Measurements from ENCODE around the gene LRRC28.

The LRRC28 gene

GRCh38 chr15:99210334-99210733 is 40.9 kb upstream of the LRRC28 start:
- Histone ChIP-seq H3K9ac (ENCODE audit: low read length) (no peak overlapping the region), H3K27ac (ENCODE audit: low read depth, low read length) (no peak overlapping the region), H2AFZ (ENCODE audit: insufficient read depth, low read length, poor library complexity) (no peak overlapping the region), H3K4me2 (ENCODE audit: low read length) (no peak overlapping the region), H3K14ac (ENCODE audit: low read length) (no peak overlapping the region), H4K91ac (ENCODE audit: low read depth, low read length) (no peak overlapping the region), H3K79me1 (ENCODE audit: low read length) (no peaks in the 10 kb centered on the region), H2AK5ac (ENCODE audit: low read length) (no peak overlapping the region), H2BK120ac (ENCODE audit: insufficient read depth, low read length, poor library complexity) (no peak overlapping the region), H3K4ac (ENCODE audit: low read depth, low read length) (no peak overlapping the region), H2BK5ac (ENCODE audit: low read depth, low read length, poor library complexity) (no peak overlapping the region), H3K9me3 (ENCODE audit: insufficient read depth, low read depth, low read length) (no peaks in the 10 kb centered on the region), H2BK12ac (ENCODE audit: low read length) (no peak overlapping the region), H3K18ac (ENCODE audit: low read length) (no peak overlapping the region), H3K4me3 (ENCODE audit: low read depth, low read length) (no peak overlapping the region), H4K8ac (ENCODE audit: low read depth, low read length) (no peak overlapping the region), H3K36me3 (ENCODE audit: control insufficient read depth in 1 of 2, insufficient read depth in 2 of 2, low read length in 2 of 2) (peaks cover 2 to 3% of the 10 kb centered on the region in 2 experiments), H4K12ac (ENCODE audit: low read depth, low read length) (no peak overlapping the region), H3K4me1 (ENCODE audit: control insufficient read depth in 1 of 2, insufficient read depth in 2 of 2, low read length in 2 of 2) (peaks cover 0 to 3% of the 10 kb centered on the region in 2 experiments), H3K79me2 (ENCODE audit: control insufficient read depth, insufficient read depth, low read length, poor library complexity) (no peaks in the 10 kb centered on the region), H3K27me3 (ENCODE audit: insufficient read depth, low read length) (no peaks in the 10 kb centered on the region), H3K23ac (ENCODE audit: low read length) (no peak overlapping the region)
- no peak for DNase-seq

GRCh38 chr15:99211926-99212325 is 39.4 kb upstream of the LRRC28 start:
- H4K12ac ChIP-seq (ENCODE audit: low read depth, low read length) = no peak overlapping the region
- H3K4me2 ChIP-seq (ENCODE audit: low read length) = no peak overlapping the region
- H3K36me3 ChIP-seq (ENCODE audit: control insufficient read depth in 1 of 2, insufficient read depth in 2 of 2, low read length in 2 of 2) = peaks cover 6 to 8% of the 10 kb centered on the region in 2 experiments
- no peak overlapping the region for H3K9ac ChIP-seq (ENCODE audit: low read length)
- H3K23ac ChIP-seq (ENCODE audit: low read length) = no peak overlapping the region
- H3K9me3 ChIP-seq (ENCODE audit: insufficient read depth, low read depth, low read length) = no peaks in the 10 kb centered on the region
- no peaks in the 10 kb centered on the region for H3K27me3 ChIP-seq (ENCODE audit: insufficient read depth, low read length)
- H3K4ac ChIP-seq (ENCODE audit: low read depth, low read length) = no peak overlapping the region
- H4K8ac ChIP-seq (ENCODE audit: low read depth, low read length) = no peak overlapping the region
- H2AK5ac ChIP-seq (ENCODE audit: low read length) = no peak overlapping the region
- H3K4me1 ChIP-seq (ENCODE audit: control insufficient read depth in 1 of 2, insufficient read depth in 2 of 2, low read length in 2 of 2) = peaks cover 0 to 3% of the 10 kb centered on the region in 2 experiments
- H3K4me3 ChIP-seq (ENCODE audit: low read depth, low read length) = no peak overlapping the region
- no peaks in the 10 kb centered on the region for H3K79me1 ChIP-seq (ENCODE audit: low read length)
- H3K79me2 ChIP-seq (ENCODE audit: control insufficient read depth, insufficient read depth, low read length, poor library complexity) = no peaks in the 10 kb centered on the region
- whole genome bisulfite sequencing (ENCODE audit: extremely low coverage, insufficient coverage, insufficient read length) = no CpG with 5 or more reads among the region's 4 CpGs
- no peak overlapping the region for H3K14ac ChIP-seq (ENCODE audit: low read length)
- no peak overlapping the region for H2BK12ac ChIP-seq (ENCODE audit: low read length)
- H2AFZ ChIP-seq (ENCODE audit: insufficient read depth, low read length, poor library complexity) = no peak overlapping the region
- no peak overlapping the region for H2BK120ac ChIP-seq (ENCODE audit: insufficient read depth, low read length, poor library complexity)
- DNase-seq = no peak
- H4K91ac ChIP-seq (ENCODE audit: low read depth, low read length) = no peak overlapping the region
- H3K18ac ChIP-seq (ENCODE audit: low read length) = no peak overlapping the region
- no peak overlapping the region for H3K27ac ChIP-seq (ENCODE audit: low read depth, low read length)
- no peak overlapping the region for H2BK5ac ChIP-seq (ENCODE audit: low read depth, low read length, poor library complexity)

- no peaks in the 10 kb centered on the region for H3K79me1 ChIP-seq (ENCODE audit: low read length)
- peak overlapping the region; percentile 12 for H3K27ac ChIP-seq (ENCODE audit: low read depth, low read length)
- H4K8ac ChIP-seq (ENCODE audit: low read depth, low read length) = no peak overlapping the region
- H2BK120ac ChIP-seq (ENCODE audit: insufficient read depth, low read length, poor library complexity) = no peak overlapping the region
- H2AFZ ChIP-seq (ENCODE audit: insufficient read depth, low read length, poor library complexity) = no peak overlapping the region
- no peak overlapping the region for H3K9ac ChIP-seq (ENCODE audit: low read length)
- no peak overlapping the region for H3K4me3 ChIP-seq (ENCODE audit: low read depth, low read length)
- no peak overlapping the region for H3K4ac ChIP-seq (ENCODE audit: low read depth, low read length)
- peaks cover 6 to 8% of the 10 kb centered on the region in 2 experiments for H3K36me3 ChIP-seq (ENCODE audit: control insufficient read depth in 1 of 2, insufficient read depth in 2 of 2, low read length in 2 of 2)
- H3K9me3 ChIP-seq (ENCODE audit: insufficient read depth, low read depth, low read length) = no peaks in the 10 kb centered on the region
- H3K4me1 ChIP-seq (ENCODE audit: control insufficient read depth in 1 of 2, insufficient read depth in 2 of 2, low read length in 2 of 2) = peaks cover 0 to 3% of the 10 kb centered on the region in 2 experiments
- no peak overlapping the region for H3K18ac ChIP-seq (ENCODE audit: low read length)
- H3K14ac ChIP-seq (ENCODE audit: low read length) = no peak overlapping the region
- no peak overlapping the region for H2AK5ac ChIP-seq (ENCODE audit: low read length)
- H3K4me2 ChIP-seq (ENCODE audit: low read length) = no peak overlapping the region
- H4K12ac ChIP-seq (ENCODE audit: low read depth, low read length) = no peak overlapping the region
- H3K27me3 ChIP-seq (ENCODE audit: insufficient read depth, low read length) = no peaks in the 10 kb centered on the region
- no peaks in the 10 kb centered on the region for H3K79me2 ChIP-seq (ENCODE audit: control insufficient read depth, insufficient read depth, low read length, poor library complexity)
- WGBS (ENCODE audit: extremely low coverage, insufficient coverage, insufficient read length) = no CpG with 5 or more reads among the region's 7 CpGs
- H3K23ac ChIP-seq (ENCODE audit: low read length) = no peak overlapping the region
- H2BK5ac ChIP-seq (ENCODE audit: low read depth, low read length, poor library complexity) = no peak overlapping the region
- no peak overlapping the region for H4K91ac ChIP-seq (ENCODE audit: low read depth, low read length)
- no peak overlapping the region for H2BK12ac ChIP-seq (ENCODE audit: low read length)
- peak in 1 of 2 donors; percentile 16 for DNase-seq
Observed at GRCh38 chr15:99212406-99212805, 38.9 kb upstream of the LRRC28 start.

- no CpG with 5 or more reads among the region's 1 CpG for WGBS (ENCODE audit: extremely low coverage, insufficient coverage, insufficient read length)
- Histone ChIP-seq H3K36me3 (ENCODE audit: control insufficient read depth in 1 of 2, insufficient read depth in 2 of 2, low read length in 2 of 2) (peaks cover 9 to 15% of the 10 kb centered on the region in 2 experiments), H4K8ac (ENCODE audit: low read depth, low read length) (no peak overlapping the region), H2BK120ac (ENCODE audit: insufficient read depth, low read length, poor library complexity) (no peak overlapping the region), H2AK5ac (ENCODE audit: low read length) (no peak overlapping the region), H3K27ac (ENCODE audit: low read depth, low read length) (no peak overlapping the region), H2BK12ac (ENCODE audit: low read length) (no peak overlapping the region), H3K4me1 (ENCODE audit: control insufficient read depth in 1 of 2, insufficient read depth in 2 of 2, low read length in 2 of 2) (peaks cover 0 to 3% of the 10 kb centered on the region in 2 experiments), H3K9ac (ENCODE audit: low read length) (no peak overlapping the region), H3K9me3 (ENCODE audit: insufficient read depth, low read depth, low read length) (no peaks in the 10 kb centered on the region), H3K18ac (ENCODE audit: low read length) (no peak overlapping the region), H3K23ac (ENCODE audit: low read length) (no peak overlapping the region), H4K12ac (ENCODE audit: low read depth, low read length) (no peak overlapping the region), H3K79me1 (ENCODE audit: low read length) (no peaks in the 10 kb centered on the region), H2AFZ (ENCODE audit: insufficient read depth, low read length, poor library complexity) (no peak overlapping the region), H3K4me3 (ENCODE audit: low read depth, low read length) (no peak overlapping the region), H3K14ac (ENCODE audit: low read length) (no peak overlapping the region), H3K27me3 (ENCODE audit: insufficient read depth, low read length) (no peaks in the 10 kb centered on the region), H3K4me2 (ENCODE audit: low read length) (no peak overlapping the region), H4K91ac (ENCODE audit: low read depth, low read length) (no peak overlapping the region), H3K4ac (ENCODE audit: low read depth, low read length) (no peak overlapping the region), H3K79me2 (ENCODE audit: control insufficient read depth, insufficient read depth, low read length, poor library complexity) (no peaks in the 10 kb centered on the region), H2BK5ac (ENCODE audit: low read depth, low read length, poor library complexity) (no peak overlapping the region)
- peak; percentile 43 to 78 for DNase-seq
Observed at GRCh38 chr15:99213187-99213811, 38.0 kb upstream of the LRRC28 start.

Data from trophoblast cell (in vitro differentiated cells and primary cell).